GM21717 (cell line): ENCODE data around the gene AK5.
"Not testable (repeated sequence)": the region's sequence is repeated elsewhere in the genome, so short reads cannot be mapped to it uniquely, and the experiment has no call there.

Experiments
- ATAC-seq: cut with Tn5 transposase; IDR thresholded peaks from one replicate; pipeline ENCODE4 v1.9.1; 2021; ENCODE audit warnings: mild to moderate bottlenecking, moderate library complexity; ENCODE audit not compliant: unreplicated experiment

AK5 gene

DNA sequence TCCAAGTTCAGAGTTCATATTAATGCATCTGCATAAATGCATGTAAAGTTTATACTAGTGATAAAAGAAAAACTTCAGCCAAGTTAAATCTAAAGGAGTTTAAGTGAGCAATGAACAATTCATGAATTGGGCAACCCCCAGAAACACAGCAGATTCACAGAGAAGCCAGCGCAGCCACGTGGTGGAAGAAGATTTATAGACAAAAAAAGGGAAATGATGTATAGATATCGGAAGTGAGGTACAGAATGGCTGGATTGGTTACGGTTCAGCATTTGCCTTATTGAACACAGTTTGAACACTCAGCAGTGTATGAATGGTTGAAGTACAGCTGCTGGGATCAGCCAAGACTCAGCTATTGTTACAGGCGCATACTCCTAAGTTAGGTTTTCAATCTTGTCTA is 5.7 kb downstream of the AK5 start:
- ATAC-seq, result no peak

- ATAC-seq, result no peak
Measured at GRCh38 chr1:77288275-77288674, 6.5 kb downstream of the AK5 start.

- no peak for ATAC-seq
Measured at GRCh38 chr1:77290576-77290975, 8.8 kb downstream of the AK5 start.

DNA sequence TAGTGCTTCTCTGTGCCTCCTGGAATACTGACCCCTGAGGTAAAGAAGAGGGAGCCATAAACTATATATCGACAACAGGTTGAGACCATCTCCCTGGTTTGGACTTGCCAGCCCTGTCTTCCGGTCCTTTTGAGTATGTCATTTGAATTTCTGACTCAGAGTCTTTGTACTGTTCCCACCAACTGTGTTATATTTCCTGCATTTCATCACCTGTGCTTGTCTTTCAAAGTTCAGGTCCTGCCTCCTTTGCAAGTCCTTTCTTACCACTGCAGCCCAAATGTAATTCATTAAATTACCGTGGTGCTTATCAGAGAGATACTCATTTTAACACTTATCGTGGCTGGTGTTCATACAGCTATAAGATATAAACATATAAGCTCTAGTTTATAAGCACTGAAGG is 10.7 kb downstream of the AK5 start:
- ATAC-seq, result no peak

DNA sequence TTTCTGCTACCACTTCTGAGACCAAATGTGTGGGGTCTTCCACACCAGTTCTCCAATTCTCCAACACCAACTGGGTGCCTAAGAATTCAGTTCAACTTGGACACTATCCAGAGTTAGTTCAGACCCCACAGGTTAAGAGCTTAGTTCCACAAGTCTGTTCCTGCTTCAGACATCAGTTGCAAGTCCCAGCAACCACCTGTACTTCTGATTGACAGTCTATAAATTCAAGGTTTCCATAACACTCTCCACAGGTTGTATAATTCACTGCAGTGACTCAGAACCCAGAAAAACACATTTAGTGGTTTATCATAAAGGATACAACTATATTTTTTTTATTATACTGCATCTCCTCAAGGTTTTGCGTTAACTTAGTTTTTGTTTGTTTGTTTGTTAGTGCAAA is 18.7 kb downstream of the AK5 start:
- no peak for ATAC-seq

DNA sequence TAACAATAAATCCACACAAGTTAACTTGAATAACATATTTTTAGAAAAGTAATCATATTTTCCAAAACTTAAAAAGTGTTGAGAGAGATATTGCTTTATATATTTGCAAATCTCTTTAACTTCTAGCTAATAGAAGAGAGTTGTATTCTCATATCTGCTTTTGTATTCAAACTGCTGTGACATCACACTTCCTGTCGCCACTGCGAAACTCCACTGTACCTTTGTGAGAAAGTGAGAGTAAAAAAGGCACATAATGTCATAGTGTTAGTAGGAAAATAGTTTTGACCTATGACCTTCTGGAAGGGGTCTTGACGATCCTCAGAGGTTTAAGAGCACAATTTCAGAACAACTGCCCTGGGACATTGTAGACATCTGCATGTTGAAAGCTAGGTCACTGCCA is 21.6 kb downstream of the AK5 start:
- no peak for ATAC-seq

DNA sequence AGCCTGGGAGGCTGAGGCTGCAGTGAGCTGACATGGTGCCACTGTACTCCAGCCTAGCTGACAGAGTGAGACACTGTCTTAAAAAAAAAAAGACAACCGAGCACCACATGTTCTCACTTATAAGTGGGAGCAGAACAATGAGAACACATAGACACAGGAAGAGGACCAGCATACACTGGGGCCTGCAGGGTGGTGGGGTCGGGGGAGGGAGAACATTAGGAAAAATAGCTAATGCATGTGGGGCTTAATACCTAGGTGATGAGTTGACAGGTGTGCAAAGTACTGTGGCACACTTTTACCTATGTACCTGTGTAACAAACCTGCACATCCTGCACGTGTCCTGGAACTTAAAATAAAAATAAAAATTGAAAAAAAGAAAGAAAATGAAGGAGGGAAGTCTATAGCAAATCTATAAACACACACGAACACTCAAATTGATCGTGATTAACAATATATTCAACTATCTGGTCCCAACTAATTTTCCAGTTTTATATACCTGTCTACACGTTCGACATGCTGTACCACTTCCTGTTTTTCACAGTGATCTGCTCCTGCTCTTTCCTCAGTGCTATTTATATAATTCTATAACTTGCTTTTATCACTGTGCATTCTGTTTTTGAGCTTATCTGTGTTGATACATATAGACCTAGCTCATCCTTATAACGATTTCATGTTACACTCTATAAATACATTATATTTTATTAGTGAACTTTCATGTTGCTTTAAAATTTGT is 27.2 kb downstream of the AK5 start:
- ATAC-seq, result no peak

DNA sequence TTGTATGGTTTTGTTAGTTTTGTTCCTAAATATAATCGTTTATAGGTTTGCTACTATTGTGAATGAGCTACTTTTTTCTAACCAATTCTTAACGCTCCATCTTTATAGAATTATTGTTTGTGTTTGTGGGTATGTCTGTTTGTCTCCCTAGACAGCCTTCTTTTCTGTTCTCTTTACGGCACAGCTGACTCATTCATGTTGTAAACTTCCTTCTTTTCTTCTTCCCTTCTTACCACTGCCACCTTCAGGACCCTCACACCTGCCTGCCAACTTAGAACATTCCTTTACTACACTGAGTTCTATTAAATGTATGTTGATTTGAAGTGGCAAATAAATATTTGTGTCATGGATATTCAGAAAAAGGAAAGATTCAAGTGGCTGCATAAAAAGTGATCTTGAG is 29.1 kb downstream of the AK5 start:
- no peak for ATAC-seq

- ATAC-seq, result not testable (repeated sequence)
Measured at GRCh38 chr1:77312364-77312763, 30.5 kb downstream of the AK5 start.

DNA sequence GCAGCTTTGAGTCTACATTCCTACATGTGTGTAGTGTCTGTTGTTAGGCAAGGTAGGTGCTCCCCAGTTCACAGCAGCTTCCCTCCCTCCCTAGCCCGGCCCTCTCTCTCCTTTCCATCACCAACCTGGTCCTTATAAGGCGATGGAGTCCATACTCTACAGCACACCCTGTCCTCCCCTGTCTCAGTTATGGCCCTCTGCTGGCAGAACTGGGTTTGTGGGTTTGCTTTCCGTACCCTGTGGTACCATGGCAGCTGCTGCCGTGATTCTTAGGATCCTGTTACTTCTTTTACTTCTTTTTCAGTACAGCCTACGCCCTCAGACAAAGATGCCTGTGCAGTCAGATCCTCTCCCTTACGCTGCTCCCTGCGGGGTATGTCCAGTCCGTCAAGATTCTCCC is 31.7 kb downstream of the AK5 start:
- ATAC-seq, result no peak

- ATAC-seq, result no peak
Measured at GRCh38 chr1:77316006-77316405, 34.2 kb downstream of the AK5 start.

DNA sequence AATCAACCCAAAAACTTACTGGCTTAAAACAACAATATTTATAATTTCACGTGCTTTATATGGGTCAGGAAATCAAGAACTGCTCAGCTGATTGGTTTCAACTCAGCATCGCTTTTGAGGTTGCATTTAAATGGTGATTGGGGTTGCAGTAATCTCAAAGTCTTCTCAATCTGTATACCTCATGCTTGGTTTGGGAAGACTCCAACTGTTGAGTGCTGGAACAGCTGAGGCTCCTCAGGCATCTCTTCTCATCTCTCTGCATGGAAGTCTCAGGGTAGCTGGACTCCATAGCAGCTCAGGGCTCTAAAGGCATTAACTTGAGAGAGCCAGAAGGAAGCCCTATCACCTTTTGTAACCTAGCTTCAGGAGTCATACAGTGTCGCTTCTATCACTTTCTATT is 35.1 kb downstream of the AK5 start:
- ATAC-seq, result no peak

GRCh38 chr1:77319036-77319705 is 37.4 kb downstream of the AK5 start:
- no peak for ATAC-seq

- ATAC-seq, result no peak
Measured at GRCh38 chr1:77322061-77322900, 40.5 kb downstream of the AK5 start.

- no peak for ATAC-seq
Measured at GRCh38 chr1:77333501-77333900, 51.7 kb downstream of the AK5 start.

DNA sequence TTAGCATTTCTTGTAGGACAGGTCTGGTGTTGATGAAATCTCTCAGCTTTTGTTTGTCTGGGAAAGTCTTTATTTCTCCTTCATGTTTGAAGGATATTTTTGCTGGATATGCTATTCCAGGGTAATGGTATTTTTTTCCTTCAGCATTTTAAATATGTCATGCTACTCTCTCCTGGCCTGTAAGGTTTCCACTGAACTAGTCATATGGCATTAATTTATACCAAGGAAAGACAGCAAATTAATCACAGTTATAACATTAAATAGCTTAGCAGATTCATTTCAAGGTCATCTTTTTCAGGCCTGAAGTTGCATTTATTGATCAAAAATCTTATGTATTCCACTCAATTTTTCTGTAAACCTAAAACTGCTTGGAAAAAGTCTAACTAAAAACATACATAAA is 54.9 kb downstream of the AK5 start:
- no peak for ATAC-seq

DNA sequence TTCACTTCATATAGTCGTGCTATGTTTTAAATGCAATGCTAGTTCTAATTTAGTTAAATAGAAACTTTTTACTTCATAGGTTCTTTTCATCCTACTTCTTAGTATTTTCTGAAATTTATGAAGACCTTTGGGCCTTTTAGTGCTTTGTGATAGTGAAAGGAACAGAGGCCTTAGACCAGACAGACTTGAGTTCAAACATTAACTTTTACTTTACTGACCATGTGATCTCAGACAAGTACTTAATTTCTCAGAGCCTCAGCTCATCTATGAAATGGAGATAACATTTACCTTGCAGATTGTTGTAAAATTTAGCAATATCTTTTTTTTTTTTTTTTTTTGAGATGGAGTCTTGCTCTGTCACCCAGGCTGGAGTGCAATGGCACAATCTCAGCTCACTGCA is 57.5 kb downstream of the AK5 start:
- no peak for ATAC-seq

- ATAC-seq, result no peak
Measured at GRCh38 chr1:77341195-77341594, 59.4 kb downstream of the AK5 start.

DNA sequence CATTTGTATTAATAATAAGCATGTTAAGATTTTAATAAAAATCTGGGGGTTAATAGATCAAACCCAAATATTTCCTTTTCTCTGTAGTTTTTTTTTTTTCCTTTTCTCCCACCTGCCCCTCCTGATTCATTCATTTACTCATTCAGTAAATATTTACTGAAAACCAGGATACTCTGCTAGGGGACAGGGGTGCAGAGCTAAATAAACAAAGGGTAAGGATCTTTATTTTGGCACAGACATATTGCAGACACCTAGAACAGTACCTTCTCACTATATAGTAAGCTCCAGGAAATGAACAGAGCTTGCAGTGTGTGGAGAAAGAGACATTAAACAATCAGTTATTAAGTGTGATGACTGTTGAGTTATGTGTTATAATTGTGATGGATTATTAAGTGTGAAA is 60.9 kb downstream of the AK5 start:
- ATAC-seq, result no peak

- ATAC-seq, result no peak
Measured at GRCh38 chr1:77347646-77348045, 65.8 kb downstream of the AK5 start.

DNA sequence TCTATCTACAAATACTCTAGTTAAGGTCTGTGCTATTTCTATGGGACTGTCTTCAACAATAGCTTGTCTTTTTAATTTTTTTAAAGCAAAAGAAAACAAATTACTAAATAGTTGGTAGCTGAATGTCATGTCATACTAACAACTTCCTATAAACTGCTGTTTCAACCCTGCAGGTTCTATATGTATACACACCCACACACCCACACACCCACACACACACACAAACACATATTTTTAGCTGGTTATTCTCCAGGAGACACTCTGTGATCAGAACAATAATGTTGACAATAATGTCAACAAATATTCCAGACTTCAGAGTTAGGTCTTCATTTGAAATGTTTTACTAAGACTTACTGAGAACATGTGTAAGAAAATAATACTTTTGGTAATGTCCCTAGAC is 66.7 kb downstream of the AK5 start:
- ATAC-seq, result no peak

- ATAC-seq, result no peak
Measured at GRCh38 chr1:77349275-77349674, 67.5 kb downstream of the AK5 start.
